Esophagus squamous epithelium (tissue), 5 donors: ENCODE measurements around the gene SLC5A11. TPM values are rescaled to one million over a fixed set of nuclear protein-coding genes. Genes with fewer than 3 reads are reported as not detected.

Experiments used
- DNase-seq: peaks from one replicate; lab custom pipeline; 2025; lab: John Stamatoyannopoulos, UW
- H3K27ac ChIP-seq, 4 donors: fragments of 200-600 bp; sonication (generic); one replicate each; pipeline ENCODE4 v1.5.1; 2016 to 2019; ENCODE audit warnings: mild to moderate bottlenecking in 1 of 4
- H3K27me3 ChIP-seq, 4 donors: fragments of 200-600 bp; sonication (generic); 1 replicate in 3 of 4; 2 replicates in 1 of 4; pipeline versions ENCODE4 v1.5.1 to v1.6.0; 2017 to 2021; ENCODE audit warnings: antibody characterized with exemption in 1 of 4
- H3K36me3 ChIP-seq, 3 donors: fragments of 200-600 bp; sonication (generic); one replicate each; pipeline ENCODE4 v1.5.1; 2016 to 2019
- H3K4me1 ChIP-seq, 3 donors: fragments of 200-600 bp; sonication (generic); one replicate each; pipeline ENCODE4 v1.5.1; 2017 to 2019
- H3K4me3 ChIP-seq, 4 donors: fragments of 200-600 bp; sonication (generic); 1 replicate in 3 of 4; 2 replicates in 1 of 4; pipeline ENCODE4 v1.5.1; 2016 to 2019; ENCODE audit warnings: mild to moderate bottlenecking in 2 of 4, moderate library complexity in 1 of 4
- H3K9me3 ChIP-seq, 3 donors: fragments of 200-600 bp; sonication (generic); one replicate each; pipeline ENCODE4 v1.5.1; 2016 to 2019
- CTCF ChIP-seq, 6 experiments: fragments of 450-650 bp in 4 of 6; fragments of 200-600 bp in 2 of 6; sonication (generic) in 2 of 6; IDR thresholded peaks; one replicate each; pipeline ENCODE4 v1.5.1; 2016 to 2019; ENCODE audit warnings: antibody characterized with exemption in 6 of 6, mild to moderate bottlenecking in 4 of 6, moderate library complexity in 4 of 6
- POLR2A ChIP-seq, 4 donors: fragments of 450-650 bp; IDR thresholded peaks; one replicate each; pipeline ENCODE4 v1.6.1; 2017; ENCODE audit warnings: antibody characterized with exemption in 4 of 4, mild to moderate bottlenecking in 4 of 4, moderate library complexity in 3 of 4
- WGBS, 2 donors: methylation state at CpG; one replicate each; pipeline ENCODE4 v1.1.5; 2018; 5-methylcytosine and 5-hydroxymethylcytosine counted together
- intact Hi-C: fragments of 100-400 bp; cut with DNase I; formaldehyde crosslinking; loops from one replicate; pipeline ENCODE4 v1.15.0; 2022
- total RNA-seq, 4 donors: library from RNA; depleted of rRNA; stranded (reverse); fragments of >200 nt; gene quantifications; one replicate each; pipeline ENCODE4 v1.1.0, GENCODE V29; 2016
- donor health status: DM: yes; HTN: yes; CAD: no.

SLC5A11 gene
- total RNA-seq, 4 donors from 2014 or later = 1.1 TPM; not detected in 3

- no peak overlapping the region for H3K4me3 ChIP-seq
- DNase-seq = no peak
- H3K27me3 ChIP-seq = peaks cover 0 to 3% (median 0%) of the 10 kb centered on the region in 4 donors
- no peak for TF ChIP-seq POLR2A (IDR thresholded peaks at IDR 0.05)
- TF ChIP-seq CTCF (IDR thresholded peaks at IDR 0.05) = no peak
- 28 to 44% methylated on average over 5 to 9 of the region's 9 CpGs for WGBS, 2 donors
- H3K9me3 ChIP-seq = no peaks in the 10 kb centered on the region
- intact Hi-C loops = no loop called here
- H3K4me1 ChIP-seq = peaks cover 6 to 12% (median 7%) of the 10 kb centered on the region in 3 donors
- no peaks in the 10 kb centered on the region for H3K36me3 ChIP-seq
- no peak overlapping the region for H3K27ac ChIP-seq
Measured at GRCh38 chr16:24858219-24859041, 12.7 kb downstream of the SLC5A11 start.

- WGBS, 2 donors = 59 to 61% methylated on average over 1 of the region's 1 CpG
- no peak for DNase-seq
Measured at GRCh38 chr16:24861461-24861860, 15.7 kb downstream of the SLC5A11 start.

GRCh38 chr16:24863582-24864437 is 18.0 kb downstream of the SLC5A11 start:
- no peak for TF ChIP-seq POLR2A (IDR thresholded peaks at IDR 0.05)
- Histone ChIP-seq H3K36me3 (no peaks in the 10 kb centered on the region), H3K4me1 (no peaks in the 10 kb centered on the region), H3K27me3 (no peaks in the 10 kb centered on the region), H3K9me3 (peaks cover 0 to 4% (median 0%) of the 10 kb centered on the region in 3 donors), H3K27ac (no peak overlapping the region), H3K4me3 (no peak overlapping the region)
- DNase-seq = no peak
- WGBS, 2 donors = 80 to 89% methylated on average over 3 of the region's 3 CpGs
- intact Hi-C loops = no loop called here

More at GRCh38 chr16:24861461-24861860, 15.7 kb downstream of the SLC5A11 start:
- TF ChIP-seq POLR2A (IDR thresholded peaks at IDR 0.05) (no peak), CTCF (IDR thresholded peaks at IDR 0.05) (no peak)
- Histone ChIP-seq H3K27me3 (peaks cover 0 to 3% (median 0%) of the 10 kb centered on the region in 4 donors), H3K9me3 (peaks cover 0 to 4% (median 0%) of the 10 kb centered on the region in 3 donors), H3K4me3 (no peak overlapping the region), H3K27ac (no peak overlapping the region), H3K36me3 (no peaks in the 10 kb centered on the region), H3K4me1 (no peaks in the 10 kb centered on the region)
- intact Hi-C loops = no loop called here

GRCh38 chr16:24869033-24869432 is 23.3 kb downstream of the SLC5A11 start:
- intact Hi-C loops = no loop called here
- no peak for TF ChIP-seq CTCF (IDR thresholded peaks at IDR 0.05)
- TF ChIP-seq POLR2A (IDR thresholded peaks at IDR 0.05) = no peak
- Histone ChIP-seq H3K36me3 (no peaks in the 10 kb centered on the region), H3K4me1 (no peaks in the 10 kb centered on the region), H3K9me3 (peaks cover 0 to 3% (median 0%) of the 10 kb centered on the region in 3 donors), H3K27me3 (no peaks in the 10 kb centered on the region), H3K4me3 (no peak overlapping the region), H3K27ac (no peak overlapping the region)
- DNase-seq = no peak
- WGBS, 2 donors = 60% methylated on average over 4 of the region's 8 CpGs; no CpG with 5 or more reads in 1 of the 2 donors

- no peak for DNase-seq
- no peak overlapping the region for H3K27ac ChIP-seq
- no peak overlapping the region for H3K4me3 ChIP-seq
- H3K4me1 ChIP-seq = no peaks in the 10 kb centered on the region
- no peaks in the 10 kb centered on the region for H3K36me3 ChIP-seq
- H3K9me3 ChIP-seq = no peaks in the 10 kb centered on the region
- TF ChIP-seq POLR2A (IDR thresholded peaks at IDR 0.05) (no peak), CTCF (IDR thresholded peaks at IDR 0.05) (no peak)
- no peaks in the 10 kb centered on the region for H3K27me3 ChIP-seq
- 80 to 99% methylated on average over 5 of the region's 5 CpGs for WGBS, 2 donors
- intact Hi-C loops = no loop called here
Measured at GRCh38 chr16:24871891-24872290, 26.1 kb downstream of the SLC5A11 start.
